HG02870 (cell line): Measurements from ENCODE around the gene CYP46A1.

ENCODE experiments used
- ATAC-seq: cut with Tn5 transposase; IDR thresholded peaks from one replicate; pipeline ENCODE4 v1.9.1; 2021; ENCODE audit warnings: mild to moderate bottlenecking, moderate library complexity; ENCODE audit not compliant: unreplicated experiment

The CYP46A1 gene

GRCh38 chr14:99727096-99727870 lies 43.2 kb downstream of the CYP46A1 start:
- ATAC-seq = no peak

GRCh38 chr14:99728231-99728920 lies 44.3 kb downstream of the CYP46A1 start:
- no peak for ATAC-seq

- no peak for ATAC-seq
Measured at GRCh38 chr14:99728981-99729451, 44.9 kb downstream of the CYP46A1 start.

GRCh38 chr14:99729991-99730875 lies 46.1 kb downstream of the CYP46A1 start:
- ATAC-seq = no peak

- ATAC-seq = no peak
Measured at GRCh38 chr14:99730876-99731546, 46.9 kb downstream of the CYP46A1 start.

GRCh38 chr14:99731547-99732435 lies 47.7 kb downstream of the CYP46A1 start:
- ATAC-seq = no peak

- ATAC-seq = no peak
Measured at GRCh38 chr14:99732436-99733210, 48.5 kb downstream of the CYP46A1 start.

GRCh38 chr14:99733211-99733539 lies 49.1 kb downstream of the CYP46A1 start:
- ATAC-seq = no peak

GRCh38 chr14:99733540-99734405 lies 49.7 kb downstream of the CYP46A1 start:
- no peak for ATAC-seq

GRCh38 chr14:99734406-99735051 lies 50.4 kb downstream of the CYP46A1 start:
- ATAC-seq = no peak

GRCh38 chr14:99735189-99736135 lies 51.4 kb downstream of the CYP46A1 start:
- ATAC-seq = no peak

GRCh38 chr14:99736603-99737371 lies 52.7 kb downstream of the CYP46A1 start:
- ATAC-seq = no peak

GRCh38 chr14:99737451-99737951 lies 53.4 kb downstream of the CYP46A1 start:
- ATAC-seq = no peak

- ATAC-seq = no peak
Measured at GRCh38 chr14:99737956-99738667, 54.0 kb downstream of the CYP46A1 start.

- ATAC-seq = no peak
Measured at GRCh38 chr14:99740411-99740810, 56.3 kb downstream of the CYP46A1 start.
